Measurements from ENCODE around the gene CRYBA4.

Gene CRYBA4

GRCh38 chr22:26631282-26631681 is 9.5 kb downstream of the CRYBA4 start:
- no peak for DNase-seq

GRCh38 chr22:26632422-26633155 is 10.8 kb downstream of the CRYBA4 start:
- no peak for DNase-seq

DNA sequence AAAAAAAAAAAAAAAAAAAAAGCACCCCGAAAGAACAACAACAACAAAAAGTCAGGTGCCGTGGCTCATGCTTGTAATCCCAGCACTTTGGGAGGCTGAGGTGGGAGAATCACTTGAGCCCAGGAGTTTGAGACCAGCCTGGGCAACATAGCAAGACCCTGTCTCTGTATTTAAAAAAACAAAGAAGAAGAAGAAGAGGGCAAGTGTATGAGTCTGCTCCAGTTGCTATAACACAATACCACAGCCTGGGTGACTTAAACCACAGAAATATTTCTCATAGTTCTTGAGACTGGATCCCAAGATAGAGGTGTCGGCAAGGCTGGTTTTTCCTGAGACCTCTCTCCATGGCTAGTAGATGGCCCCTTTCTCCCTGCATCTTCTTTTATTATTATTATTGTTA is 12.4 kb downstream of the CRYBA4 start:
- DNase-seq: no peak

GRCh38 chr22:26635117-26635516 is 13.4 kb downstream of the CRYBA4 start:
- DNase-seq: no peak

GRCh38 chr22:26636296-26636695 is 14.5 kb downstream of the CRYBA4 start:
- no peak for DNase-seq

GRCh38 chr22:26642465-26643417 is 21.0 kb downstream of the CRYBA4 start:
- peak; percentile 53 for DNase-seq

- no peak for DNase-seq
Observed at GRCh38 chr22:26643418-26644100, 21.8 kb downstream of the CRYBA4 start.

GRCh38 chr22:26646158-26646557 is 24.4 kb downstream of the CRYBA4 start:
- no peak for DNase-seq

DNA sequence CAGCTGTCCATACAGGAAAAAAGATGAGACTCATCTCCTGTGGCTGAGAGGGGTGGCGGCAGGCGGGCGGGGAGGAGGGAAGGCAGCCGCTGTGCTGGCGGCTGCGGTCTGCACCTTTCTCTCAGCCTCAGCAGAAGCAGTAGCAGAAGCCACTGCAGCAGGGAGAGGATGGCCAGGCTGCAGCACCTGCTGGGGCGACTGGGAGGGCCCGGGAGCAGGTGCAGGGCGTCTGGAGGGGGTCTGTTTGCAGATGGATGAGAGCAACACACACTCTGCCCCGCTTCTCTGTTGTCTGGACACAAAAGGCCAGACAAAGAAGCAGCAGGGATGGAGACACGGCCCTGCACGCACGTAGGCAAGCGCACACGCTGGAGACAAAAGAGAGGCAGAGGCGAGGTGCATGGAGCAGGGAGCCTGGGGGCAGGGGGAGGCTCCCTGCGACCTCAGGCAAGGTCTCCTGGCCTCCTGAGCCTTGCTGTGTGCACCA is 26.3 kb downstream of the CRYBA4 start:
- peak; percentile 31 for DNase-seq

DNA sequence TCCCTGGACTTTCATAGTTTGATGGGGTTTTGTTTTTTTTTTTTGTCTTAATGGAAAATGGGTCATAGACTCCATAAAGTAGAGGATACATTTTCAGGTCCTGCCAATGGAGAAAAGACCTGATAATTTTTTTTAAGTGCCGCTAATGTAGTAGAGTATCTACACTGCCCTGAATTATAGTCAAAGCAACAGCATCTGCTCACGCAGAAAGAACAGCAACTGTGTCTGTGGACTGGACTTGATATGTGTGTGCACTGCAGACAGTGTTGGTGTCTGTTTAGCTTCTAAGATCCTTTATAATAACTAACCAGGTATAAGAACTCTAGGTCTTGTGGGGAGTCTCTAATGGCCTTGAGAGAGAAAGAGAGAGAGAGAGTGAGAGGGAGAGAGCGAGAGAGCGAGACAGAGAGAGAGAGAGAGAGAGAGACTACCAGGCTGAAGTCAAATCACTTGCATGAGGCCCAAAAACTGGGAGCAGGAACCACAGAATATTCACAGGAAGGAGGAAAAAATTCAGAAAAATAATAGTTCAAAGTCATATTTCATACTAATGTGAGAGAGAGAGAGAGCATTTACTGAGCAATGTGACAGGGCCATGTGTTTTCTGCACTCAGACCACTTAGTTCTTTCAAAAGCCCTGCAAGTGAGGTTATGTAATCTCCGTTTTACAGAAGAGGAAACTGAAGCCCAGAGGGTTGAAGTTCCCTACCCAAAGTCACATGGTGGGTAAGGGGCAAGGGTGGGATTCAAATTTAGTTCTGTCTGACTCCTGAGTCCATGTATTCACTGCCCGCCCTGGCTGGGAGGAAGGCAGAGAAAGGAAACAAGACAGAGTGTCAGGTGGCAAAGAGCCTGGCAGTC is 27.0 kb downstream of the CRYBA4 start:
- no peak for DNase-seq

- DNase-seq: no peak
Observed at GRCh38 chr22:26650722-26651421, 29.1 kb downstream of the CRYBA4 start.

- no peak for DNase-seq
Observed at GRCh38 chr22:26651815-26652214, 30.1 kb downstream of the CRYBA4 start.

DNA sequence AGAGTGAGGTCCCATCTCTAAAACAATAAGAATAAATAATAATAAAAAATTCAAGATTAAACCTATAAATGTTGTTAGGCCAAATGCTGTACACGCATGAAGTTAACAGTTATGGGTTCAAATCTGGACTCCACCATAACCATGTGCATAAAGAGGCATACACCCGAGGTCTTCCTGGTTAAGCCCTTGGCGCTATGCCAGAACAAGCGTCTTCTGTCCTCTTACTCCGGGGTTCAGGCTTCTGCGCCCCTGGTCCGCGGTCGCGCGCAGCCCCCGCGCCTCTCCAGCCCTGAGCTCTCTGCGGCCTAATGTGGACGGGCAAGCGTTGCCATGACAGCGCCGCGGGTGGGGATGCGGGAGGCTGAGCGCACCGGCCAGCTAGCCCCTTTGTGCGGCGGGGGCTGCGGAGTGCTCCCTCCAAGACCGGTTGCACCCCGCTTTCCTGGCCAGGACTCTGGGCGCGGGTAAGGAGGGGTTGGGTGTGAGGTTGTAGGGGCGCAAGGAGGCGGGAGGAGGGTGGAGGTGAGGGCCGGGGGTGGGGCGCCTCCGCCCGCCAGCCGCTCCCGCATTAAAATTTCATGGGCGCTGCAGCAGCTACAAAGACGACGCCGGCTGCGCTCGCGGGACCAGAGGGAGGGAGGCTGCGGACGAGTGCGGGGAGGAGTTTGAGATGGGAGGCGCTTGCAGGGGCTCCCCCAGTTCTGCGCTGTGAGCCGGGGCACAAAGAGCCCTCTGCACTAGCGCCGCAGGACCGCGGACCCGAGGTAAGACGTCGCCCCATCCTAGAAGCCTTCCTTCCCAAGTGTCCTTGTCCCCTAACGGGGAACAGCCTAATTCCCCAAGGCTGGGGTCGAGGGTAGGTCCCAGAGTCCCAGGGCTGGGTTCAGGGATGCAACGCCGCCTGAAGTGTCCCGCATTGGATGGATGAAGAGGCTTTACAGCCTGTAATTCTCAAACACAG is 35.4 kb downstream of the CRYBA4 start, which contains the start of gene MIAT:
Gene MIAT, plus strand, starts transcription at position 698 of the 961 bp plus-strand sequence.
- DNase-seq: peak; percentile 52

DNA sequence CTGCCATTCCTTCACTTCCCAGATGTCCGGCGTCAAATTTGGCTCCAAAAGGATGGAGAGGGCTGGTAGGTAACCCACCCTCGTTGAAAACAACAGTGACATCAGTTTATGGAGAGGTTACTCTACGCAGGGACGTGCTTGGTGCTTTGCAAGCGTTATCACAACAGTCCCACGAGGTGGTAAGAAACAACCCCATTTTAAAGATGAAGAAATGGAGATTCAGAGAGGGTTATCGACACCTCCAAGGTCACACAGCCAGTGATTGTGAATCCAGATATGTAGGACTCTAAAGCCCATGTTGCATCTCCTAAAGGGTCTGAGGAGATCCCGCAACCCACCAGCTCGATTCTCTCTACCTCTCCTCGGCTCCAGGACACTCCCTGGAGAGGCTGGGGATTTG is 36.4 kb downstream of the CRYBA4 start:
- DNase-seq: no peak

- DNase-seq: peak; percentile 13
Observed at GRCh38 chr22:26658671-26659478, 37.1 kb downstream of the CRYBA4 start.

DNA sequence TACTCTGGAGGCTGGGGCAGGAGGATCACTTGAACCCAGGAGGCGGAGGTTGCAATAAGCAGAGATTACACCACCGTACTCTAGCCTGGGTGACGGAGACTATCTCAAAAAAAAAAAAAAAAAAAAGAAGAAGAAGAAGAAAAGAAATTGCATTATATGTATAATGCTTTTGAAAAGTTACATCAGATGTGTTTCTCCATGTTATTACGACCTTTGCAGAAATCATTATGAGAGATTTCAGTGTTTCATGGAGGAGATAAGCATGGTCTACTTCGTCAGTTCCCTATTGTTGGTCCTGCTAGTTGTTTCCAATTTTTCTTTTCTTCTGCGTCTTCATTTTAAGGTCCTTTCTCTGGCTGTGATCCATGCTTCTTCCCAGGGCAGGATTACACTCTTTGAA is 38.6 kb downstream of the CRYBA4 start:
- no peak for DNase-seq

DNA sequence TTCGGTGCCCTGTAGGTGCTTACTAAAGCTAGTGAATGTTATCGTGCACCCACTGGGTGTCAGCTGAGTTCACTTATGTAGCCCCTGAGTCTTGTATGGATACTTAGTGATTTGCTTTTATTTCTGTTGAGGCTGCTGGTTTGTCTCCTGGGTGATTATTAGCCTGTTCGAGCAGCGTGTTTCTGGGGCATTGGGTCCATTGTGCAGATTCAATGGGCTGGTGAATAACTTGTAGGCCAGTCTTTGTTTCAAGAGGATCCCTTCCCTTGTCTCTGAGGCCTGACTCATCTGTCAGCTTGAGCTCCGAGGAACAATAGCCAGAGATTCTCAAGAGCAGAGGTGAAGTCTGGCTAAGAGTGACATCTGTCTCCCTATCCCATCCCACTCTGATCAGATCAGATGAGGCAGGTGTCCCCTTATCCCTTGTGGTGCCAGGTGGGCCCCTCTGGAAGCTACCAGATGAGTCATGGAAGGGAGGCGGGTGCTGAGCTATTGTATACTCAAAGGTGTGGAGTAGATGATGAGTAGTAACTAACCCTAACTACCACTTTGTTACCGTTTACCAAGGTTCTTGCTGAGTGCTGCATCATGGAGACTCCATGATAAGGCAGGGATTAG is 39.3 kb downstream of the CRYBA4 start:
- no peak for DNase-seq

DNA sequence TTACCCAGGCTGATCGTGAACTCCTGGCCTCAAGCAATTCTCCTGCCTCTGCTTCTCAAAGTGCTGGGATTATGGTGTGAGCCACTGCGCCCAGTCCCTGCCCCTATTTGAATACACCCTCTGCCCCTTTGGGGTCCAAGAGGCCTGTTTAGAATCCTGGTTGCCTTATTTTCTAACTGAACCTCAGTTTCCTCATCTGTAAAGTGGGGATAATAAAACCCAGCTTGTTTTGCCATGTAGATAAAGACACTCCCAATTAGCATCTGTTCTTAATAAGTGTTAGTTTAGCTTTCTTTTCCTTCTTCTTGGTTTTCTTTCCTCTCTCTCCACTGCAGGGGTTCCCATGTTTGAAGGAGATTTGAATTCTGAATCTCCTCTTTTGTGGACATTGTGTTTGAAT is 40.4 kb downstream of the CRYBA4 start:
- DNase-seq: no peak
